Neural cell (in vitro differentiated cells): ENCODE results near the gene ALX3. TPM values are rescaled to one million over a fixed set of nuclear protein-coding genes. Genes with fewer than 3 reads are reported as not detected.

ENCODE experiments used
- H2AFZ ChIP-seq: fragments of 200-600, 300-800 bp; sonication (generic), shearing (Covaris generic); 2 replicates; pipeline ENCODE4 v1.6.0; 2014; ENCODE audit warnings: low read depth, mild to moderate bottlenecking, antibody characterized with exemption, low read length, moderate library complexity
- H3F3A ChIP-seq: fragments of 200-600 bp; shearing (Covaris generic); 2 replicates; pipeline ENCODE4 v1.6.1; 2016; ENCODE audit warnings: mild to moderate bottlenecking, moderate library complexity, mixed read lengths, antibody characterized with exemption, low read length; ENCODE audit not compliant: insufficient read depth, poor library complexity, severe bottlenecking
- H3K27ac ChIP-seq: fragments of 200-600, 300-800 bp; sonication (generic), shearing (Covaris generic); 2 replicates; pipeline ENCODE4 v1.5.1; 2014; ENCODE audit warnings: mild to moderate bottlenecking, low read length, moderate library complexity
- H3K27me3 ChIP-seq: fragments of 300-800, 200-600 bp; sonication (generic), shearing (Covaris generic); 2 replicates; pipeline ENCODE4 v1.6.0; 2014; ENCODE audit warnings: mild to moderate bottlenecking, low read depth, low read length, moderate library complexity; ENCODE audit not compliant: insufficient read depth
- H3K36me3 ChIP-seq: fragments of 300-800, 200-600 bp; sonication (generic), shearing (Covaris generic); 2 replicates; pipeline ENCODE4 v1.5.1; 2014; ENCODE audit warnings: mild to moderate bottlenecking, antibody characterized with exemption, low read length, moderate library complexity; ENCODE audit not compliant: insufficient read depth
- H3K4me2 ChIP-seq: fragments of 300-800, 200-600 bp; sonication (generic), shearing (Covaris generic); 2 replicates; pipeline ENCODE4 v1.6.0; 2014; ENCODE audit warnings: mild to moderate bottlenecking, low read length
- H3K4me3 ChIP-seq: fragments of 300-800, 200-600 bp; sonication (generic), shearing (Covaris generic); 2 replicates; pipeline ENCODE4 v1.5.1; 2014; ENCODE audit warnings: mild to moderate bottlenecking, low read length, moderate library complexity
- H3K79me2 ChIP-seq: fragments of 200-600 bp; shearing (Covaris generic); replicated peaks from 2 replicates; pipeline ENCODE4 v1.6.0; 2014; ENCODE audit warnings: mild to moderate bottlenecking, low read length, moderate library complexity; ENCODE audit not compliant: insufficient read depth
- H3K9ac ChIP-seq: fragments of 300-800, 200-600 bp; sonication (generic), shearing (Covaris generic); 2 replicates; pipeline ENCODE4 v1.6.1; 2016; ENCODE audit warnings: mild to moderate bottlenecking, low read length, mixed read lengths
- H3K9me2 ChIP-seq: fragments of 200-600 bp; shearing (Covaris generic); 2 replicates; pipeline ENCODE4 v1.6.1; 2016; ENCODE audit warnings: mild to moderate bottlenecking, low read length, mixed read lengths; ENCODE audit not compliant: insufficient read depth
- H3K9me3 ChIP-seq: fragments of 200-600, 300-800 bp; sonication (generic), shearing (Covaris generic); 2 replicates; pipeline ENCODE4 v1.6.1; 2016; ENCODE audit warnings: mild to moderate bottlenecking, mixed run types, low read length, moderate library complexity, mixed read lengths
- H4K20me1 ChIP-seq: fragments of 200-600 bp; shearing (Covaris generic); 2 replicates; pipeline ENCODE4 v1.6.1; 2016; ENCODE audit warnings: mild to moderate bottlenecking, mixed run types; ENCODE audit not compliant: insufficient read depth
- EP300 ChIP-seq: fragments of 450-650 bp; conservative IDR thresholded peaks from 2 replicates; pipeline ENCODE4 v1.6.1; 2014; ENCODE audit warnings: antibody characterized with exemption, mild to moderate bottlenecking, moderate library complexity; ENCODE audit not compliant: poor library complexity, severe bottlenecking
- MXI1 ChIP-seq: fragments of 450-650 bp; conservative IDR thresholded peaks from 2 replicates; pipeline ENCODE4 v1.6.1; 2014; ENCODE audit warnings: antibody characterized with exemption, mild to moderate bottlenecking; ENCODE audit not compliant: poor library complexity, severe bottlenecking
- POLR2AphosphoS5 ChIP-seq: IDR thresholded peaks from 2 replicates; pipeline ENCODE4 v1.6.1; 2012
- RAD21 ChIP-seq: fragments of 450-650 bp; conservative IDR thresholded peaks from 2 replicates; pipeline ENCODE4 v1.6.1; 2014; ENCODE audit warnings: antibody characterized with exemption, mild to moderate bottlenecking, moderate library complexity
- SMC3 ChIP-seq: fragments of 450-650 bp; conservative IDR thresholded peaks from 2 replicates; pipeline ENCODE4 v1.6.1; 2014; ENCODE audit warnings: antibody characterized with exemption, mild to moderate bottlenecking, moderate library complexity; ENCODE audit not compliant: poor library complexity
- TAF1 ChIP-seq: IDR thresholded peaks from 2 replicates; pipeline ENCODE4 v1.6.1; 2012; ENCODE audit warnings: low read depth
- polyA plus RNA-seq: library from polyadenylated mRNA; depleted of rRNA; stranded (reverse); fragments of >200 nt; gene quantifications from 2 replicates; pipeline ENCODE4 v1.2.3, GENCODE V29; 2014
- TF ChIP-seq, protein P1 (sequence below): IDR thresholded peaks from 2 replicates; pipeline ENCODE4 v1.6.1; 2012; ENCODE audit warnings: borderline replicate concordance
- TF ChIP-seq, protein P2 (sequence below): fragments of 450-650 bp; IDR thresholded peaks from 2 replicates; pipeline ENCODE4 v1.5.1; 2014; ENCODE audit warnings: antibody characterized with exemption, mild to moderate bottlenecking, moderate library complexity; ENCODE audit not compliant: poor library complexity, severe bottlenecking

ALX3 gene
- polyA plus RNA-seq, 1 donor from 2014 or later, result not detected

GRCh38 chr1:110051262-110051648 lies 19.2 kb downstream of the ALX3 start:
- H4K20me1 ChIP-seq, result no peaks in the 10 kb centered on the region
- no peaks in the 10 kb centered on the region for H3F3A ChIP-seq
- no peak for TF ChIP-seq EP300
- TF ChIP-seq POLR2AphosphoS5, result no peak
- TF ChIP-seq, protein P1, sequence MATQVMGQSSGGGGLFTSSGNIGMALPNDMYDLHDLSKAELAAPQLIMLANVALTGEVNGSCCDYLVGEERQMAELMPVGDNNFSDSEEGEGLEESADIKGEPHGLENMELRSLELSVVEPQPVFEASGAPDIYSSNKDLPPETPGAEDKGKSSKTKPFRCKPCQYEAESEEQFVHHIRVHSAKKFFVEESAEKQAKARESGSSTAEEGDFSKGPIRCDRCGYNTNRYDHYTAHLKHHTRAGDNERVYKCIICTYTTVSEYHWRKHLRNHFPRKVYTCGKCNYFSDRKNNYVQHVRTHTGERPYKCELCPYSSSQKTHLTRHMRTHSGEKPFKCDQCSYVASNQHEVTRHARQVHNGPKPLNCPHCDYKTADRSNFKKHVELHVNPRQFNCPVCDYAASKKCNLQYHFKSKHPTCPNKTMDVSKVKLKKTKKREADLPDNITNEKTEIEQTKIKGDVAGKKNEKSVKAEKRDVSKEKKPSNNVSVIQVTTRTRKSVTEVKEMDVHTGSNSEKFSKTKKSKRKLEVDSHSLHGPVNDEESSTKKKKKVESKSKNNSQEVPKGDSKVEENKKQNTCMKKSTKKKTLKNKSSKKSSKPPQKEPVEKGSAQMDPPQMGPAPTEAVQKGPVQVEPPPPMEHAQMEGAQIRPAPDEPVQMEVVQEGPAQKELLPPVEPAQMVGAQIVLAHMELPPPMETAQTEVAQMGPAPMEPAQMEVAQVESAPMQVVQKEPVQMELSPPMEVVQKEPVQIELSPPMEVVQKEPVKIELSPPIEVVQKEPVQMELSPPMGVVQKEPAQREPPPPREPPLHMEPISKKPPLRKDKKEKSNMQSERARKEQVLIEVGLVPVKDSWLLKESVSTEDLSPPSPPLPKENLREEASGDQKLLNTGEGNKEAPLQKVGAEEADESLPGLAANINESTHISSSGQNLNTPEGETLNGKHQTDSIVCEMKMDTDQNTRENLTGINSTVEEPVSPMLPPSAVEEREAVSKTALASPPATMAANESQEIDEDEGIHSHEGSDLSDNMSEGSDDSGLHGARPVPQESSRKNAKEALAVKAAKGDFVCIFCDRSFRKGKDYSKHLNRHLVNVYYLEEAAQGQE, result no peak
- no peak for TF ChIP-seq MXI1
- TF ChIP-seq SMC3, result no peak
- TF ChIP-seq, protein P2, sequence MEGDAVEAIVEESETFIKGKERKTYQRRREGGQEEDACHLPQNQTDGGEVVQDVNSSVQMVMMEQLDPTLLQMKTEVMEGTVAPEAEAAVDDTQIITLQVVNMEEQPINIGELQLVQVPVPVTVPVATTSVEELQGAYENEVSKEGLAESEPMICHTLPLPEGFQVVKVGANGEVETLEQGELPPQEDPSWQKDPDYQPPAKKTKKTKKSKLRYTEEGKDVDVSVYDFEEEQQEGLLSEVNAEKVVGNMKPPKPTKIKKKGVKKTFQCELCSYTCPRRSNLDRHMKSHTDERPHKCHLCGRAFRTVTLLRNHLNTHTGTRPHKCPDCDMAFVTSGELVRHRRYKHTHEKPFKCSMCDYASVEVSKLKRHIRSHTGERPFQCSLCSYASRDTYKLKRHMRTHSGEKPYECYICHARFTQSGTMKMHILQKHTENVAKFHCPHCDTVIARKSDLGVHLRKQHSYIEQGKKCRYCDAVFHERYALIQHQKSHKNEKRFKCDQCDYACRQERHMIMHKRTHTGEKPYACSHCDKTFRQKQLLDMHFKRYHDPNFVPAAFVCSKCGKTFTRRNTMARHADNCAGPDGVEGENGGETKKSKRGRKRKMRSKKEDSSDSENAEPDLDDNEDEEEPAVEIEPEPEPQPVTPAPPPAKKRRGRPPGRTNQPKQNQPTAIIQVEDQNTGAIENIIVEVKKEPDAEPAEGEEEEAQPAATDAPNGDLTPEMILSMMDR, result no peak
- TF ChIP-seq RAD21, result no peak
- no peak overlapping the region for H2AFZ ChIP-seq
- H3K79me2 ChIP-seq, result no peaks in the 10 kb centered on the region
- H3K9me2 ChIP-seq, result no peaks in the 10 kb centered on the region
- H3K27ac ChIP-seq, result no peak overlapping the region
- no peaks in the 10 kb centered on the region for H3K27me3 ChIP-seq
- no peak overlapping the region for H3K4me3 ChIP-seq
- H3K9me3 ChIP-seq, result no peaks in the 10 kb centered on the region
- H3K4me2 ChIP-seq, result no peak overlapping the region
- no peak overlapping the region for H3K9ac ChIP-seq
- H3K36me3 ChIP-seq, result peaks cover 4% of the 10 kb centered on the region

- Histone ChIP-seq H3F3A (no peaks in the 10 kb centered on the region), H3K27ac (no peak overlapping the region), H3K79me2 (no peaks in the 10 kb centered on the region), H2AFZ (no peak overlapping the region), H3K9me3 (no peaks in the 10 kb centered on the region), H3K9ac (no peak overlapping the region), H3K4me2 (no peak overlapping the region), H3K9me2 (no peaks in the 10 kb centered on the region), H3K27me3 (no peaks in the 10 kb centered on the region), H3K4me3 (no peak overlapping the region), H3K36me3 (peaks cover 5% of the 10 kb centered on the region), H4K20me1 (no peaks in the 10 kb centered on the region)
- no peak for TF ChIP-seq TAF1
- TF ChIP-seq, protein P2, result no peak
Observed at GRCh38 chr1:110050602-110051261, 19.7 kb downstream of the ALX3 start.
